ENCODE measurements around the gene OSBPL1A.

DNA sequence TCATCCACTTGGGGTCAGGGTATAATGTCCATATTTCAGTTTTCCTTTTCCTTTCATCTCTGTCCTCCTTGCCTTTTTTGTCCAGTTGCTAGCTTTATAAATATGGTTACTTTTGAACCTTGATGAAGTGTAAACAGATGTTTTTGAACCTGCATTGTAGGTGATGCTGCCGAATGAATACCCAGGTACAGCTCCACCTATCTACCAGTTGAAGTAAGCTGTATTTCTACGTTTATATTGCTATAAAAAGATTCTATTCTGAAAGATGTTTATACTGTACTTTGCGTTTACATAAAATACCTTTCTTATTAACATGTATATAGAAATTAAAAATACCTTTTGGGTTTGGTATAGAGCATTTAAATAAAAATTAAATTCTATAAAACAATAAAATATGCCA lies 31.1 kb upstream of the OSBPL1A start:
- TF ChIP-seq POLR2AphosphoS5 (IDR thresholded peaks at IDR 0.05; ENCODE audit: low read depth, low read length) = no peak
- no peak for TF ChIP-seq POLR2A (IDR thresholded peaks at IDR 0.05; ENCODE audit: low read depth, low read length)
- no peak for TF ChIP-seq TAF1 (IDR thresholded peaks at IDR 0.05; ENCODE audit: borderline replicate concordance, low read depth, low read length)
